ENCODE results near the gene CCDC9.
"Not testable (repeated sequence)": the region's sequence is repeated elsewhere in the genome, so short reads cannot be mapped to it uniquely, and the experiment has no call there.

CCDC9 gene

GRCh38 chr19:47300867-47301266, 44.5 kb downstream of the CCDC9 start:
- not testable (repeated sequence) for DNase-seq (ENCODE audit: low spot score)

- DNase-seq (ENCODE audit: low spot score): no peak
These were observed 45.9 kb downstream of the CCDC9 start for GRCh38 chr19:47302249-47302648.

- DNase-seq (ENCODE audit: low spot score): no peak
These were observed 47.6 kb downstream of the CCDC9 start for GRCh38 chr19:47303966-47304365.

GRCh38 chr19:47305309-47305751, 49.0 kb downstream of the CCDC9 start:
- DNase-seq (ENCODE audit: low spot score): peak; percentile 91

- no peak for DNase-seq (ENCODE audit: low spot score)
These were observed 50.0 kb downstream of the CCDC9 start for GRCh38 chr19:47306303-47306702.

- DNase-seq (ENCODE audit: low spot score): peak; percentile 34
These were observed 52.7 kb downstream of the CCDC9 start for GRCh38 chr19:47309038-47309437.

- no peak for DNase-seq (ENCODE audit: low spot score)
These were observed 53.3 kb downstream of the CCDC9 start, which contains the start of gene C5AR1 for GRCh38 chr19:47309608-47310007. Gene C5AR1 (plus strand): TSS chr19:47309861. CDS start chr19:47309896, 35 bp downstream.

GRCh38 chr19:47310323-47310722, 54.0 kb downstream of the CCDC9 start:
- no peak for DNase-seq (ENCODE audit: low spot score)

GRCh38 chr19:47310819-47311218, 54.5 kb downstream of the CCDC9 start:
- no peak for DNase-seq (ENCODE audit: low spot score)

GRCh38 chr19:47312366-47313006, 56.2 kb downstream of the CCDC9 start:
- DNase-seq (ENCODE audit: low spot score): no peak

GRCh38 chr19:47313754-47314295, 57.5 kb downstream of the CCDC9 start:
- DNase-seq (ENCODE audit: low spot score): no peak

- peak; percentile 92 for DNase-seq (ENCODE audit: low spot score)
These were observed 58.9 kb downstream of the CCDC9 start for GRCh38 chr19:47315125-47315821.

GRCh38 chr19:47316513-47316912, 60.2 kb downstream of the CCDC9 start:
- DNase-seq (ENCODE audit: low spot score): no peak

GRCh38 chr19:47319923-47320871, 63.9 kb downstream of the CCDC9 start:
- DNase-seq (ENCODE audit: low spot score): no peak
